ENCODE measurements around the gene ERG. TPM values are rescaled to one million over a fixed set of nuclear protein-coding genes. Genes with fewer than 3 reads are reported as not detected.

ERG gene
- total and polyA plus RNA-seq, 2 of the 8 experiments (the other 6 are each of a cell fraction or from before 2014, with no cell fraction given): 1.0 to 3.0 TPM

DNA sequence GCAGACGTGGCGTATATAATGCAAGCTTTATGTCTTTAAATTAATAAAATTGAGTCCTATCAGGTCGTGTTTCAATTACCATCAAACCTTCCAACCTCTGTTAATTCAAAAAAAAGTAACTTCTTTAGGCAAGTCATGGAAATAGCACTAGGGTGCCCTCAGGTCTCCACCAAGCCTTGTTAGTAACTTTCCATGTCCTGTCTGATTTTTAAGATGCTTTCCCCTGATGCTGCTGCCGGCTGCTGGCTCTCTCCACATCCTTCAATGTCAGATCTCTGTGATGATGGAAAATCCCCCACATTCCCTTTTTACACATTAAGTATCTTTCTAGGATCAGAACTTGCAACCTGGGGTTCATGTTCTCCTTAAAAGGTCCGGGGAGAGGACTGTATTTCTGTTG lies 3.0 kb downstream of the ERG start (continued):
- TF ChIP-seq POLR2A (IDR thresholded peaks at IDR 0.05; ENCODE audit: control extremely low read depth in 1 of 2, low read depth in 2 of 2, low read length in 2 of 2) (no peak), RBBP5 (IDR thresholded peaks at IDR 0.05; ENCODE audit: borderline replicate concordance, low read depth, low read length) (no peak), CHD1 (IDR thresholded peaks at IDR 0.05; ENCODE audit: low read depth, low read length) (no peak)
- TF ChIP-seq, protein P1, sequence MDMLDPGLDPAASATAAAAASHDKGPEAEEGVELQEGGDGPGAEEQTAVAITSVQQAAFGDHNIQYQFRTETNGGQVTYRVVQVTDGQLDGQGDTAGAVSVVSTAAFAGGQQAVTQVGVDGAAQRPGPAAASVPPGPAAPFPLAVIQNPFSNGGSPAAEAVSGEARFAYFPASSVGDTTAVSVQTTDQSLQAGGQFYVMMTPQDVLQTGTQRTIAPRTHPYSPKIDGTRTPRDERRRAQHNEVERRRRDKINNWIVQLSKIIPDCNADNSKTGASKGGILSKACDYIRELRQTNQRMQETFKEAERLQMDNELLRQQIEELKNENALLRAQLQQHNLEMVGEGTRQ (IDR thresholded peaks at IDR 0.05; ENCODE audit: low read length): no peak

Measured in H1 (cell line).